Astrocyte of the cerebellum (primary cell): ENCODE data around the gene SLIT3.

ENCODE experiments used
- DNase-seq: peaks from one replicate; pipeline ENCODE4 v3.0.0-alpha.2; 2011; ENCODE audit warnings: low read depth
- H3K4me3 ChIP-seq: 2 replicates; pipeline ENCODE4 v1.5.1; 2011; ENCODE audit warnings: mild to moderate bottlenecking, low read depth, low read length, moderate library complexity
- CTCF ChIP-seq: IDR thresholded peaks from 2 replicates; pipeline ENCODE4 v1.5.1; 2012; ENCODE audit warnings: low read length, low read depth, moderate library complexity, mild to moderate bottlenecking; ENCODE audit errors: missing control alignments
- in situ Hi-C: cut with HindIII; loops from 2 replicates; pipeline ENCODE4 v1.10.0; 2017; ENCODE audit warnings: low sequenced_read_pairs

Gene SLIT3

GRCh38 chr5:168881427-168882149, 419.4 kb downstream of the SLIT3 start:
- no peak overlapping the region for H3K4me3 ChIP-seq
- in situ Hi-C loops, result no loop called here
- no peak for TF ChIP-seq CTCF
- DNase-seq, result no peak

DNA sequence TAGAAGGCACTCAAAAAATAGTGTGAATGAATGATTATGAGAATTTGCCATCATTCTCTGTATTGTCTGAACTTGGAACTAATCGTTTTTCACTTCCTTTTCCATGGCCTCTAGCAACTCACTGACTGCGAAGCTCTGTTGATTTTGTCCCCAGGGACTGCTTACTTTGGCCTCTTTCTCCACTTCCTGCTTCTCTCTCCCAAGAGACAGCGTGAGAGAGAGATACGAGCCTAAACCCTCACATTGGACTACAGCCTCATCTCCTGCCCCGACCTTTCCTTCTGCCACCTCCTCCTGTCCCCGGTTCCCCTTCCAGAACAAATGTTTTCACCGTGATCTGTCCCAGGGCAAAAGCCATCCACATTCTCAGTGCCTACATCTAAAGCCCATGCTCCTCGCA, 421.0 kb downstream of the SLIT3 start:
- no peak for DNase-seq
- TF ChIP-seq CTCF, result no peak
- in situ Hi-C loops, result no loop called here
- H3K4me3 ChIP-seq, result no peak overlapping the region

DNA sequence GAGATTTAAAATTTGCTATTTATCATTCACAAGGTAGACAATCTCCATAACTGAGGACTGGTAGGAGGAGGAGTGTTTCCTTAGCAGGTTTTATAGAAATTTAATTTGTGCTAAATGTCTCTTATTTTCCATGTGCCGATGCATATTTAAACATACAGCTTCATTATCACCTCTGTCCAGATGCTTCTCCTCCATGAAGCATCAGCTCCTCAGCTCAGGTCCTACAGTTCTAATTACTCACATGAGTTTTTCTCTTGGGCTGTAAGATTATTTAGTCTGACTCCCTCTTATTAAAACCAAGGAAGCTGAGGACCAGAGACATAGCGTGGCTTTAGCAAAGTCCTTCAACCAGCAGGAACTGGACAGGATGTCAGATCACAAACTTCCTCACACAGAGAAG, 421.6 kb downstream of the SLIT3 start:
- in situ Hi-C loops, result no loop called here
- DNase-seq, result no peak
- no peak overlapping the region for H3K4me3 ChIP-seq
- no peak for TF ChIP-seq CTCF

DNA sequence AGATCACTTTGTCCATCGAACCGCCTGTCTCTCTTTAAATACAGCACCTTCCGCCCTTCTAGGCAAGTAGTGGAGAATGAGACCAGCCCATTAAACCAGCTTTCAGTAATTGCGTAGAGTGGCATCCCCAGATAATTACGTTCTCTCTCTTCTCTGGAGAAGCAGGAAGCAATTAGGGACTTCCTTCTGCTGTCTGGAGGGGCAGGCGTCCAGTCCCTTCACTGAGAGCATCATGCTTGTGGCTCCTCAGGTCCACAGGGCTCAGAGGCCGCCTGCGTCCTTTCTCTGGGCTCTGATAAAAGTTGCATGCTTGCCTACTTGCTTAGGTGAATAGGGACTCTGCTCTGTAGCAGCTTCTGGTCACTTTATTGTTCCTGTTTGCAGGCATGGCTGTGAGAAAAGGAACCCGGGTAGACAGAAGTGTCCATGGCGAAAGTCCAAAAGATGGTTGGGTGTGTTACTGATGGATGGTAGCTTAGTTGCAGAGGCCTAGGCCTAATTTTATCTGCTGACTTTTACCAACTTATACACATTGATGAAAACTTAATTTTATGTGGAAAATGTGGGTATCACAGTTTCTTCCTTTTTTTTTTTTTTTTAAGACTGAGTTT, 422.7 kb downstream of the SLIT3 start:
- in situ Hi-C loops, result no loop called here
- TF ChIP-seq CTCF, result no peak
- no peak for DNase-seq
- no peak overlapping the region for H3K4me3 ChIP-seq

- DNase-seq, result no peak
Observed at GRCh38 chr5:168877132-168877892, 423.6 kb downstream of the SLIT3 start.

More at GRCh38 chr5:168877132-168877892, 423.6 kb downstream of the SLIT3 start:
- in situ Hi-C loops, result no loop called here
- H3K4me3 ChIP-seq, result no peak overlapping the region
- no peak for TF ChIP-seq CTCF
